ENCODE measurements around the gene ERBB4.

ERBB4 gene

GRCh38 chr2:212034841-212035585 is 503.6 kb downstream of the ERBB4 start:
- Histone ChIP-seq H3K27ac (no peak overlapping the region), H3K4me1 (ENCODE audit: control insufficient read depth in 1 of 2, insufficient read depth in 1 of 2, low read depth in 1 of 2, low read length in 1 of 2) (no peaks in the 10 kb centered on the region), H3K27me3 (no peaks in the 10 kb centered on the region), H3K4me3 (ENCODE audit: low read depth in 1 of 2, low read length in 1 of 2) (no peak overlapping the region), H3K9me3 (no peaks in the 10 kb centered on the region), H3K36me3 (no peaks in the 10 kb centered on the region)
- no peak for TF ChIP-seq CTCF (IDR thresholded peaks at IDR 0.05)

GRCh38 chr2:212033888-212034287 is 504.7 kb downstream of the ERBB4 start:
- Histone ChIP-seq H3K9me3 (no peaks in the 10 kb centered on the region), H3K36me3 (no peaks in the 10 kb centered on the region), H3K4me1 (ENCODE audit: control insufficient read depth in 1 of 2, insufficient read depth in 1 of 2, low read depth in 1 of 2, low read length in 1 of 2) (no peaks in the 10 kb centered on the region), H3K27me3 (no peaks in the 10 kb centered on the region), H3K4me3 (ENCODE audit: low read depth in 1 of 2, low read length in 1 of 2) (no peak overlapping the region), H3K27ac (no peak overlapping the region)
- no peak for TF ChIP-seq CTCF (IDR thresholded peaks at IDR 0.05)

GRCh38 chr2:212032536-212033219 is 505.9 kb downstream of the ERBB4 start:
- no peaks in the 10 kb centered on the region for H3K27me3 ChIP-seq
- H3K27ac ChIP-seq: no peak overlapping the region
- no peaks in the 10 kb centered on the region for H3K36me3 ChIP-seq
- no peaks in the 10 kb centered on the region for H3K4me1 ChIP-seq (ENCODE audit: control insufficient read depth in 1 of 2, insufficient read depth in 1 of 2, low read depth in 1 of 2, low read length in 1 of 2)
- no peaks in the 10 kb centered on the region for H3K9me3 ChIP-seq
- no peak for TF ChIP-seq CTCF (IDR thresholded peaks at IDR 0.05)
- no peak overlapping the region for H3K4me3 ChIP-seq (ENCODE audit: low read depth in 1 of 2, low read length in 1 of 2)

GRCh38 chr2:212032032-212032431 is 506.6 kb downstream of the ERBB4 start:
- TF ChIP-seq CTCF (IDR thresholded peaks at IDR 0.05): no peak
- Histone ChIP-seq H3K9me3 (no peaks in the 10 kb centered on the region), H3K27ac (no peak overlapping the region), H3K4me1 (ENCODE audit: control insufficient read depth in 1 of 2, insufficient read depth in 1 of 2, low read depth in 1 of 2, low read length in 1 of 2) (no peaks in the 10 kb centered on the region), H3K4me3 (ENCODE audit: low read depth in 1 of 2, low read length in 1 of 2) (no peak overlapping the region), H3K27me3 (no peaks in the 10 kb centered on the region), H3K36me3 (no peaks in the 10 kb centered on the region)

GRCh38 chr2:212030709-212031108 is 507.9 kb downstream of the ERBB4 start:
- H3K27ac ChIP-seq: no peak overlapping the region
- H3K4me3 ChIP-seq (ENCODE audit: low read depth in 1 of 2, low read length in 1 of 2): no peak overlapping the region
- no peaks in the 10 kb centered on the region for H3K9me3 ChIP-seq
- H3K27me3 ChIP-seq: no peaks in the 10 kb centered on the region
- H3K36me3 ChIP-seq: no peaks in the 10 kb centered on the region
- TF ChIP-seq CTCF (IDR thresholded peaks at IDR 0.05): no peak
- H3K4me1 ChIP-seq (ENCODE audit: control insufficient read depth in 1 of 2, insufficient read depth in 1 of 2, low read depth in 1 of 2, low read length in 1 of 2): no peaks in the 10 kb centered on the region
